Measurements from ENCODE around the gene B3GALNT2.

B3GALNT2 gene

DNA sequence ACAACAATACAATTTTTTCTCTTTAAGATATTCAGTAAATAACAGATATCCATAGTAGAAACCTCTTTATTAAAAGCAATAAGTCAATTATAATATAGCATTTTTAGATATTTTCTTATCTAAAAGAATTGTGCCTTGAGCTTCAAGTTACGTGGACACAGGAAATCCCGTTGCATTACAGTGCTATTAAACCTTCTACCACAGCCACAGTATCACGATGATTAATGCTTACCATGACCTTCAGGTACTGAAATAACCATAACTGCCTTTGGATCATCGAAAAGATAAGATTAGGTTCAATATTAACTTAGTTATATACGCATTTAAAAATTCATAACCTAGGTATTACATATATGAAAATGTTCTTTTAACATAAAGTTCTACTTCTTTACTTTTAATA lies 17.9 kb downstream of the B3GALNT2 start:
- Histone ChIP-seq H3K27ac (ENCODE audit: extremely low read depth, low read depth, low read length) (no peak overlapping the region), H3K36me3 (ENCODE audit: control insufficient read depth in 2 of 2, insufficient read depth in 1 of 2, low read length in 2 of 2) (peaks cover 49 to 53% of the 10 kb centered on the region in 2 experiments), H3K4me1 (ENCODE audit: control insufficient read depth, insufficient read depth, low read length) (no peaks in the 10 kb centered on the region), H3K4me3 (ENCODE audit: low read depth, low read length) (no peak overlapping the region), H3K9me3 (ENCODE audit: control insufficient read depth, insufficient read depth, low read depth, low read length) (no peaks in the 10 kb centered on the region)
- TF ChIP-seq, protein P1, sequence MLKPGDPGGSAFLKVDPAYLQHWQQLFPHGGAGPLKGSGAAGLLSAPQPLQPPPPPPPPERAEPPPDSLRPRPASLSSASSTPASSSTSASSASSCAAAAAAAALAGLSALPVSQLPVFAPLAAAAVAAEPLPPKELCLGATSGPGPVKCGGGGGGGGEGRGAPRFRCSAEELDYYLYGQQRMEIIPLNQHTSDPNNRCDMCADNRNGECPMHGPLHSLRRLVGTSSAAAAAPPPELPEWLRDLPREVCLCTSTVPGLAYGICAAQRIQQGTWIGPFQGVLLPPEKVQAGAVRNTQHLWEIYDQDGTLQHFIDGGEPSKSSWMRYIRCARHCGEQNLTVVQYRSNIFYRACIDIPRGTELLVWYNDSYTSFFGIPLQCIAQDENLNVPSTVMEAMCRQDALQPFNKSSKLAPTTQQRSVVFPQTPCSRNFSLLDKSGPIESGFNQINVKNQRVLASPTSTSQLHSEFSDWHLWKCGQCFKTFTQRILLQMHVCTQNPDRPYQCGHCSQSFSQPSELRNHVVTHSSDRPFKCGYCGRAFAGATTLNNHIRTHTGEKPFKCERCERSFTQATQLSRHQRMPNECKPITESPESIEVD (tag by site-specific recombination; IDR thresholded peaks at IDR 0.05): peak; percentile 47; the same call in 1 of the 2 replicates
- TF ChIP-seq, protein P2, sequence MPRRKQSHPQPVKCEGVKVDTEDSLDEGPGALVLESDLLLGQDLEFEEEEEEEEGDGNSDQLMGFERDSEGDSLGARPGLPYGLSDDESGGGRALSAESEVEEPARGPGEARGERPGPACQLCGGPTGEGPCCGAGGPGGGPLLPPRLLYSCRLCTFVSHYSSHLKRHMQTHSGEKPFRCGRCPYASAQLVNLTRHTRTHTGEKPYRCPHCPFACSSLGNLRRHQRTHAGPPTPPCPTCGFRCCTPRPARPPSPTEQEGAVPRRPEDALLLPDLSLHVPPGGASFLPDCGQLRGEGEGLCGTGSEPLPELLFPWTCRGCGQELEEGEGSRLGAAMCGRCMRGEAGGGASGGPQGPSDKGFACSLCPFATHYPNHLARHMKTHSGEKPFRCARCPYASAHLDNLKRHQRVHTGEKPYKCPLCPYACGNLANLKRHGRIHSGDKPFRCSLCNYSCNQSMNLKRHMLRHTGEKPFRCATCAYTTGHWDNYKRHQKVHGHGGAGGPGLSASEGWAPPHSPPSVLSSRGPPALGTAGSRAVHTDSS (tag by site-specific recombination; IDR thresholded peaks at IDR 0.05): no peak
- CTCF ChIA-PET: interaction anchor here (0.7 to 1.3 kb wide), 3 partner anchors 18 to 115 kb away, joined by 3 to 6 read pairs (median 3); partner anchors contain the start of gene B3GALNT2
- POLR2A ChIA-PET: interaction anchor here (3.1 kb wide), 1 partner anchor 18 kb away, joined by 21 read pairs; the partner anchor contains the start of gene B3GALNT2

DNA sequence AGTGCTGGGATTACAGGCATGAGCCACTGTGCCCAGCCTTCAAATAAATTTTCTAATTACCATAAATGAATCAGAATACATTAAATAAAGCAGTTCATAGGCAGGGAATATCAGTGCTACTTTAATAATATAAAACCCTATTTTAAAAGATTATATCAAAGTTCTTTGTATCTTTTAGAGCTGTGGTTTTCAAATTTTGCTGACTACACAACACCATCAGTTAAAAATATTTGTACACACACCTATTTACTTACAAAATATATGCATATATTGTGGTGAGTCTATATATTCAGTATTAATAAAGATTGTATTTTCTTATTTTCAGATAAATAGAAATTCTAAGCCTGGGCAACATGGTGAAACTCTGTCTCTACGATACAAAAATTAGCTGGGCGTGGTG lies 18.7 kb downstream of the B3GALNT2 start:
- Histone ChIP-seq H3K4me1 (ENCODE audit: control insufficient read depth, insufficient read depth, low read length) (no peaks in the 10 kb centered on the region), H3K36me3 (ENCODE audit: control insufficient read depth in 2 of 2, insufficient read depth in 1 of 2, low read length in 2 of 2) (peaks cover 54 to 56% of the 10 kb centered on the region in 2 experiments), H3K4me3 (ENCODE audit: low read depth, low read length) (no peak overlapping the region), H3K27ac (ENCODE audit: extremely low read depth, low read depth, low read length) (no peak overlapping the region), H3K9me3 (ENCODE audit: control insufficient read depth, insufficient read depth, low read depth, low read length) (no peaks in the 10 kb centered on the region)
- POLR2A ChIA-PET: interaction anchor here (3.1 kb wide), 1 partner anchor 18 kb away, joined by 21 read pairs; the partner anchor contains the start of gene B3GALNT2
- CTCF ChIA-PET: interaction anchor here (0.6 to 1.3 kb wide), 3 partner anchors 70 to 484 kb away, joined by 3 to 6 read pairs (median 4); no protein-coding TSS in a partner anchor
- TF ChIP-seq ZNF585B (tag by site-specific recombination; IDR thresholded peaks at IDR 0.05) (no peak), EGR2 (tag by site-specific recombination; IDR thresholded peaks at IDR 0.05; ENCODE audit: low read depth) (no peak), KLF1 (tag by site-specific recombination; IDR thresholded peaks at IDR 0.05) (no peak), ZNF658 (tag by site-specific recombination; IDR thresholded peaks at IDR 0.05) (no peak)

DNA sequence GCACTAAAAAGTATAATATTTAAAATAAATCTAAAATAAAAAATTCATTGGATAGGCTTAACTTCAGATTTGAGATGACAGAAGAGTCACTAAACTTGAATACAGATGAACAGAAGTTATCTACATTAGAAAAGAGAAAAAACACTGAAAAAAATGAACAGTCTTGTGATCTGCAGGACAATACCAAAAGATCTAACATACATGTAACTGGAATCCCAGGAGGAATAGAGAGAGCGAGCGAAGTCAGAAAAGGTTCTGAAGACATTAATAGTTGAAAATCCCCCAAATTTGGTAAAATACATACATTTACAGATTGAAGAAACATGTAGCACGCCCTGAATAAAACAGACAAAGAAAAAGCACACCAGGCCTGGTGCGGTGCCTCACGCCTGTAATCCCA lies 21.2 kb downstream of the B3GALNT2 start:
- Histone ChIP-seq H3K4me1 (ENCODE audit: control insufficient read depth, insufficient read depth, low read length) (no peaks in the 10 kb centered on the region), H3K36me3 (ENCODE audit: control insufficient read depth in 2 of 2, insufficient read depth in 1 of 2, low read length in 2 of 2) (peaks cover 67 to 70% of the 10 kb centered on the region in 2 experiments), H3K9me3 (ENCODE audit: control insufficient read depth, insufficient read depth, low read depth, low read length) (no peaks in the 10 kb centered on the region), H3K27ac (ENCODE audit: extremely low read depth, low read depth, low read length) (no peak overlapping the region), H3K4me3 (ENCODE audit: low read depth, low read length) (no peak overlapping the region)
- TF ChIP-seq ZNF544 (tag by site-specific recombination; IDR thresholded peaks at IDR 0.05) (no peak), ZNF560 (tag by site-specific recombination; IDR thresholded peaks at IDR 0.05; ENCODE audit: borderline replicate concordance) (no peak), ZNF133 (tag by site-specific recombination; IDR thresholded peaks at IDR 0.05) (peak; percentile 97), ZNF623 (tag by site-specific recombination; IDR thresholded peaks at IDR 0.05) (no peak)
- TF ChIP-seq, protein P3, sequence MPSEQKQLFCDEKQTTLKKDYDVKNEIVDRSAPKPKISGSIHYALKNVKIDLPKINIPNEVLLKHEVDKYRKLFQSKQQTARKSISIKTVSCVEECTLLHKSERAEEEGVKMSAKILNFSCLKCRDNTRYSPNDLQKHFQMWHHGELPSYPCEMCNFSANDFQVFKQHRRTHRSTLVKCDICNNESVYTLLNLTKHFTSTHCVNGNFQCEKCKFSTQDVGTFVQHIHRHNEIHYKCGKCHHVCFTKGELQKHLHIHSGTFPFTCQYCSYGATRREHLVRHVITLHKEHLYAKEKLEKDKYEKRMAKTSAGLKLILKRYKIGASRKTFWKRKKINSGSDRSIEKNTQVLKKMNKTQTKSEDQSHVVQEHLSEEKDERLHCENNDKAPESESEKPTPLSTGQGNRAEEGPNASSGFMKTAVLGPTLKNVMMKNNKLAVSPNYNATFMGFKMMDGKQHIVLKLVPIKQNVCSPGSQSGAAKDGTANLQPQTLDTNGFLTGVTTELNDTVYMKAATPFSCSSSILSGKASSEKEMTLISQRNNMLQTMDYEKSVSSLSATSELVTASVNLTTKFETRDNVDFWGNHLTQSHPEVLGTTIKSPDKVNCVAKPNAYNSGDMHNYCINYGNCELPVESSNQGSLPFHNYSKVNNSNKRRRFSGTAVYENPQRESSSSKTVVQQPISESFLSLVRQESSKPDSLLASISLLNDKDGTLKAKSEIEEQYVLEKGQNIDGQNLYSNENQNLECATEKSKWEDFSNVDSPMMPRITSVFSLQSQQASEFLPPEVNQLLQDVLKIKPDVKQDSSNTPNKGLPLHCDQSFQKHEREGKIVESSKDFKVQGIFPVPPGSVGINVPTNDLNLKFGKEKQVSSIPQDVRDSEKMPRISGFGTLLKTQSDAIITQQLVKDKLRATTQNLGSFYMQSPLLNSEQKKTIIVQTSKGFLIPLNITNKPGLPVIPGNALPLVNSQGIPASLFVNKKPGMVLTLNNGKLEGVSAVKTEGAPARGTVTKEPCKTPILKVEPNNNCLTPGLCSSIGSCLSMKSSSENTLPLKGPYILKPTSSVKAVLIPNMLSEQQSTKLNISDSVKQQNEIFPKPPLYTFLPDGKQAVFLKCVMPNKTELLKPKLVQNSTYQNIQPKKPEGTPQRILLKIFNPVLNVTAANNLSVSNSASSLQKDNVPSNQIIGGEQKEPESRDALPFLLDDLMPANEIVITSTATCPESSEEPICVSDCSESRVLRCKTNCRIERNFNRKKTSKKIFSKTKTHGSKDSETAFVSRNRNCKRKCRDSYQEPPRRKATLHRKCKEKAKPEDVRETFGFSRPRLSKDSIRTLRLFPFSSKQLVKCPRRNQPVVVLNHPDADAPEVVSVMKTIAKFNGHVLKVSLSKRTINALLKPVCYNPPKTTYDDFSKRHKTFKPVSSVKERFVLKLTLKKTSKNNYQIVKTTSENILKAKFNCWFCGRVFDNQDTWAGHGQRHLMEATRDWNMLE (tag by site-specific recombination; conservative IDR thresholded peaks at IDR 0.05; ENCODE audit: low read depth): no peak
- TF ChIP-seq, protein P4, sequence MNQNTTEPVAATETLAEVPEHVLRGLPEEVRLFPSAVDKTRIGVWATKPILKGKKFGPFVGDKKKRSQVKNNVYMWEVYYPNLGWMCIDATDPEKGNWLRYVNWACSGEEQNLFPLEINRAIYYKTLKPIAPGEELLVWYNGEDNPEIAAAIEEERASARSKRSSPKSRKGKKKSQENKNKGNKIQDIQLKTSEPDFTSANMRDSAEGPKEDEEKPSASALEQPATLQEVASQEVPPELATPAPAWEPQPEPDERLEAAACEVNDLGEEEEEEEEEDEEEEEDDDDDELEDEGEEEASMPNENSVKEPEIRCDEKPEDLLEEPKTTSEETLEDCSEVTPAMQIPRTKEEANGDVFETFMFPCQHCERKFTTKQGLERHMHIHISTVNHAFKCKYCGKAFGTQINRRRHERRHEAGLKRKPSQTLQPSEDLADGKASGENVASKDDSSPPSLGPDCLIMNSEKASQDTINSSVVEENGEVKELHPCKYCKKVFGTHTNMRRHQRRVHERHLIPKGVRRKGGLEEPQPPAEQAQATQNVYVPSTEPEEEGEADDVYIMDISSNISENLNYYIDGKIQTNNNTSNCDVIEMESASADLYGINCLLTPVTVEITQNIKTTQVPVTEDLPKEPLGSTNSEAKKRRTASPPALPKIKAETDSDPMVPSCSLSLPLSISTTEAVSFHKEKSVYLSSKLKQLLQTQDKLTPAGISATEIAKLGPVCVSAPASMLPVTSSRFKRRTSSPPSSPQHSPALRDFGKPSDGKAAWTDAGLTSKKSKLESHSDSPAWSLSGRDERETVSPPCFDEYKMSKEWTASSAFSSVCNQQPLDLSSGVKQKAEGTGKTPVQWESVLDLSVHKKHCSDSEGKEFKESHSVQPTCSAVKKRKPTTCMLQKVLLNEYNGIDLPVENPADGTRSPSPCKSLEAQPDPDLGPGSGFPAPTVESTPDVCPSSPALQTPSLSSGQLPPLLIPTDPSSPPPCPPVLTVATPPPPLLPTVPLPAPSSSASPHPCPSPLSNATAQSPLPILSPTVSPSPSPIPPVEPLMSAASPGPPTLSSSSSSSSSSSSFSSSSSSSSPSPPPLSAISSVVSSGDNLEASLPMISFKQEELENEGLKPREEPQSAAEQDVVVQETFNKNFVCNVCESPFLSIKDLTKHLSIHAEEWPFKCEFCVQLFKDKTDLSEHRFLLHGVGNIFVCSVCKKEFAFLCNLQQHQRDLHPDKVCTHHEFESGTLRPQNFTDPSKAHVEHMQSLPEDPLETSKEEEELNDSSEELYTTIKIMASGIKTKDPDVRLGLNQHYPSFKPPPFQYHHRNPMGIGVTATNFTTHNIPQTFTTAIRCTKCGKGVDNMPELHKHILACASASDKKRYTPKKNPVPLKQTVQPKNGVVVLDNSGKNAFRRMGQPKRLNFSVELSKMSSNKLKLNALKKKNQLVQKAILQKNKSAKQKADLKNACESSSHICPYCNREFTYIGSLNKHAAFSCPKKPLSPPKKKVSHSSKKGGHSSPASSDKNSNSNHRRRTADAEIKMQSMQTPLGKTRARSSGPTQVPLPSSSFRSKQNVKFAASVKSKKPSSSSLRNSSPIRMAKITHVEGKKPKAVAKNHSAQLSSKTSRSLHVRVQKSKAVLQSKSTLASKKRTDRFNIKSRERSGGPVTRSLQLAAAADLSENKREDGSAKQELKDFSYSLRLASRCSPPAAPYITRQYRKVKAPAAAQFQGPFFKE (tag by site-specific recombination; IDR thresholded peaks at IDR 0.05; ENCODE audit: borderline replicate concordance): no peak
- TF ChIP-seq, protein P5, sequence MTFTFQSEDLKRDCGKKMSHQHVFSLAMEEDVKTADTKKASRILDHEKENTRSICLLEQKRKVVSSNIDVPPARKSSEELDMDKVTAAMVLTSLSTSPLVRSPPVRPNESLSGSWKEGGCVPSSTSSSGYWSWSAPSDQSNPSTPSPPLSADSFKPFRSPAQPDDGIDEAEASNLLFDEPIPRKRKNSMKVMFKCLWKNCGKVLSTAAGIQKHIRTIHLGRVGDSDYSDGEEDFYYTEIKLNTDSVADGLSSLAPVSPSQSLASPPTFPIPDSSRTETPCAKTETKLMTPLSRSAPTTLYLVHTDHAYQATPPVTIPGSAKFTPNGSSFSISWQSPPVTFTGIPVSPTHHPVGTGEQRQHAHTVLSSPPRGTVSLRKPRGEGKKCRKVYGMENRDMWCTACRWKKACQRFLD (tag by site-specific recombination; IDR thresholded peaks at IDR 0.05): no peak
- POLR2A ChIA-PET: no interaction called here
- CTCF ChIA-PET: interaction anchor here (0.7 kb wide), 1 partner anchor 298 kb away, joined by 4 read pairs; no protein-coding TSS in a partner anchor
